Measurements from ENCODE around the gene PRPF40B. TPM values are rescaled to one million over a fixed set of nuclear protein-coding genes. Genes with fewer than 3 reads are reported as not detected.
"Not testable (repeated sequence)": the region's sequence is repeated elsewhere in the genome, so short reads cannot be mapped to it uniquely, and the experiment has no call there.

Gene PRPF40B
- total and polyA plus RNA-seq, 8 donors: 6.6 to 39.7 (median 13.3) TPM

GRCh38 chr12:49609059-49609874, 14.1 kb upstream of the PRPF40B start:
- no peak for DNase-seq
- TF ChIP-seq EP300 (IDR thresholded peaks at IDR 0.05) (no peak), CTCF (IDR thresholded peaks at IDR 0.05) (no peak), POLR2AphosphoS5 (IDR thresholded peaks at IDR 0.05) (no peak)
- WGBS, 5 donors: 93 to 100% (median 98%) methylated on average over 1 to 2 of the region's 2 CpGs
- H3K27me3 ChIP-seq: no peaks in the 10 kb centered on the region
- H3K4me1 ChIP-seq: no peaks in the 10 kb centered on the region
- intact Hi-C loops (cut with DNase I; ENCODE audit: low total_unique reads): no loop called here
- H3K27ac ChIP-seq: no peak overlapping the region
- H3K36me3 ChIP-seq: no peaks in the 10 kb centered on the region
- H3K9me3 ChIP-seq: peaks cover 0 to 10% (median 0%) of the 10 kb centered on the region in 4 donors
- no peak overlapping the region for H3K4me3 ChIP-seq

- Histone ChIP-seq H3K4me1 (no peaks in the 10 kb centered on the region), H3K9me3 (peaks cover 0 to 10% (median 0%) of the 10 kb centered on the region in 4 donors), H3K36me3 (no peaks in the 10 kb centered on the region), H3K4me3 (no peak overlapping the region), H3K27me3 (no peaks in the 10 kb centered on the region), H3K27ac (no peak overlapping the region)
- 64 to 83% (median 83%) methylated on average over 1 of the region's 1 CpG for WGBS, 5 donors
- intact Hi-C loops (cut with DNase I; ENCODE audit: low total_unique reads): no loop called here
- no peak for DNase-seq
- TF ChIP-seq CTCF (IDR thresholded peaks at IDR 0.05): no peak
- TF ChIP-seq POLR2A (IDR thresholded peaks at IDR 0.05): no peak
- TF ChIP-seq POLR2AphosphoS5 (IDR thresholded peaks at IDR 0.05): no peak
- TF ChIP-seq EP300 (IDR thresholded peaks at IDR 0.05): no peak
These were observed 13.5 kb upstream of the PRPF40B start for GRCh38 chr12:49609875-49610154.

- 93 to 99% (median 96%) methylated on average over 4 of the region's 4 CpGs for WGBS, 5 donors
- H3K4me3 ChIP-seq; DNase-seq; H3K36me3 ChIP-seq; intact Hi-C loops (cut with DNase I; ENCODE audit: low total_unique reads); H3K4me1 ChIP-seq; H3K27ac ChIP-seq; H3K9me3 ChIP-seq; H3K27me3 ChIP-seq: not testable (repeated sequence)
These were observed 12.6 kb upstream of the PRPF40B start for GRCh38 chr12:49610785-49611184.

GRCh38 chr12:49612210-49612609, 11.2 kb upstream of the PRPF40B start:
- no peaks in the 10 kb centered on the region for H3K4me1 ChIP-seq
- DNase-seq: no peak
- H3K36me3 ChIP-seq: no peaks in the 10 kb centered on the region
- H3K4me3 ChIP-seq: no peak overlapping the region
- H3K27ac ChIP-seq: no peak overlapping the region
- no peaks in the 10 kb centered on the region for H3K27me3 ChIP-seq
- intact Hi-C loops (cut with DNase I; ENCODE audit: low total_unique reads): no loop called here
- TF ChIP-seq EP300 (IDR thresholded peaks at IDR 0.05) (no peak), POLR2AphosphoS5 (IDR thresholded peaks at IDR 0.05) (no peak), CTCF (IDR thresholded peaks at IDR 0.05) (no peak), POLR2A (IDR thresholded peaks at IDR 0.05) (no peak)
- H3K9me3 ChIP-seq: peaks cover 0 to 10% (median 0%) of the 10 kb centered on the region in 4 donors

- Histone ChIP-seq H3K9me3 (peaks cover 0 to 4% (median 0%) of the 10 kb centered on the region in 4 donors), H3K27me3 (no peaks in the 10 kb centered on the region), H3K27ac (no peak overlapping the region), H3K4me1 (no peaks in the 10 kb centered on the region), H3K4me3 (no peak overlapping the region), H3K36me3 (no peaks in the 10 kb centered on the region)
- TF ChIP-seq POLR2AphosphoS5 (IDR thresholded peaks at IDR 0.05) (no peak), POLR2A (IDR thresholded peaks at IDR 0.05) (no peak), EP300 (IDR thresholded peaks at IDR 0.05) (no peak), CTCF (IDR thresholded peaks at IDR 0.05) (no peak)
- intact Hi-C loops (cut with DNase I; ENCODE audit: low total_unique reads): no loop called here
- 89 to 96% (median 92%) methylated on average over 7 of the region's 7 CpGs for WGBS, 5 donors
- DNase-seq: no peak
These were observed 7.6 kb upstream of the PRPF40B start for GRCh38 chr12:49615725-49616124.
